AG20443 (cell line): ENCODE data around the gene CHST2.
"Not testable (repeated sequence)": the region's sequence is repeated elsewhere in the genome, so short reads cannot be mapped to it uniquely, and the experiment has no call there.

Experiments
- DNase-seq: peaks from one replicate; pipeline ENCODE4 v3.0.0; 2012; ENCODE audit warnings: low spot score, mixed read lengths

The CHST2 gene

GRCh38 chr3:143119009-143119914, at the start of gene CHST2:
Gene CHST2 (plus strand): TSS chr3:143119771. CDS start chr3:143120817, 1,046 bp downstream.
- DNase-seq: peak; percentile 99

- DNase-seq: peak; percentile 92
Observed at GRCh38 chr3:143070977-143071551, 48.5 kb upstream of the CHST2 start.

- DNase-seq: no peak
Observed at GRCh38 chr3:143071776-143072175, 47.8 kb upstream of the CHST2 start.

GRCh38 chr3:143072298-143073020, 47.1 kb upstream of the CHST2 start:
- DNase-seq: not testable (repeated sequence)

GRCh38 chr3:143073541-143073940, 46.0 kb upstream of the CHST2 start:
- not testable (repeated sequence) for DNase-seq

- DNase-seq: not testable (repeated sequence)
Observed at GRCh38 chr3:143073983-143074382, 45.6 kb upstream of the CHST2 start.

GRCh38 chr3:143078883-143079282, 40.7 kb upstream of the CHST2 start:
- peak; percentile 72 for DNase-seq

GRCh38 chr3:143080196-143080595, 39.4 kb upstream of the CHST2 start:
- no peak for DNase-seq

- DNase-seq: no peak
Observed at GRCh38 chr3:143081365-143081764, 38.2 kb upstream of the CHST2 start.

- DNase-seq: no peak
Observed at GRCh38 chr3:143081844-143082778, 37.5 kb upstream of the CHST2 start.

GRCh38 chr3:143083781-143084180, 35.8 kb upstream of the CHST2 start:
- no peak for DNase-seq

GRCh38 chr3:143084856-143085731, 34.5 kb upstream of the CHST2 start:
- DNase-seq: peak; percentile 55

GRCh38 chr3:143088835-143089234, 30.7 kb upstream of the CHST2 start:
- DNase-seq: no peak

- no peak for DNase-seq
Observed at GRCh38 chr3:143089965-143090364, 29.6 kb upstream of the CHST2 start.

GRCh38 chr3:143090486-143090885, 29.1 kb upstream of the CHST2 start:
- no peak for DNase-seq

GRCh38 chr3:143090976-143091837, 28.4 kb upstream of the CHST2 start:
- DNase-seq: no peak

GRCh38 chr3:143092191-143092590, 27.4 kb upstream of the CHST2 start:
- no peak for DNase-seq

- DNase-seq: no peak
Observed at GRCh38 chr3:143095813-143096212, 23.8 kb upstream of the CHST2 start.

GRCh38 chr3:143098032-143098764, 21.4 kb upstream of the CHST2 start:
- DNase-seq: no peak
